Right kidney (tissue), 9 donors: ENCODE data around the gene ALX1.

Source experiments
- DNase-seq: peaks from one replicate; pipeline ENCODE4 v3.0.0-alpha.2; 2016
- long read RNA-seq, 8 donors: transcript quantifications; one replicate each; lab custom pipeline, GENCODE V29; 2026

The ALX1 gene
- long read RNA-seq, donor 1, transcript ALX1-201 (4 exons, 1,445 nt): major isoform, 18 of 18 reads
- long read RNA-seq, donor 1, partial matches to known transcripts: 0 of 18 reads
- long read RNA-seq, donor 1, other reads (novel, unspliced or antisense): 0 of 18 reads
- long read RNA-seq, donor 2, partial matches to known transcripts: 0 of 3 reads
- long read RNA-seq, donor 2, other reads (novel, unspliced or antisense): 0 of 3 reads
- long read RNA-seq, donor 3, partial matches to known transcripts: 0 of 3 reads
- long read RNA-seq, donor 3, other reads (novel, unspliced or antisense): 0 of 3 reads
- long read RNA-seq, donor 4, transcript ALX1-201 (4 exons, 1,445 nt): major isoform, 8 of 15 reads
- long read RNA-seq, donor 4, partial matches to known transcripts: 7 of 15 reads
- long read RNA-seq, donor 4, other reads (novel, unspliced or antisense): 0 of 15 reads
- long read RNA-seq, donor 5, transcript ALX1-201 (4 exons, 1,445 nt): major isoform, 15 of 15 reads
- long read RNA-seq, donor 5, partial matches to known transcripts: 0 of 15 reads
- long read RNA-seq, donor 5, other reads (novel, unspliced or antisense): 0 of 15 reads
- long read RNA-seq, donor 6, transcript ALX1-201 (4 exons, 1,445 nt): major isoform, 10 of 10 reads
- long read RNA-seq, donor 6, partial matches to known transcripts: 0 of 10 reads
- long read RNA-seq, donor 6, other reads (novel, unspliced or antisense): 0 of 10 reads
- long read RNA-seq, donor 7, transcript ALX1-201 (4 exons, 1,445 nt): major isoform, 16 of 16 reads
- long read RNA-seq, donor 7, partial matches to known transcripts: 0 of 16 reads
- long read RNA-seq, donor 7, other reads (novel, unspliced or antisense): 0 of 16 reads
- long read RNA-seq, donor 8, transcript ALX1-201 (4 exons, 1,445 nt): major isoform, 14 of 14 reads
- long read RNA-seq, donor 8, partial matches to known transcripts: 0 of 14 reads
- long read RNA-seq, donor 8, other reads (novel, unspliced or antisense): 0 of 14 reads

GRCh38 chr12:85280165-85280983 lies at the start of gene ALX1:
ALX1 (plus strand) TSS chr12:85280220; CDS start chr12:85280262, 42 bp downstream.
- DNase-seq: peak; percentile 92

DNA sequence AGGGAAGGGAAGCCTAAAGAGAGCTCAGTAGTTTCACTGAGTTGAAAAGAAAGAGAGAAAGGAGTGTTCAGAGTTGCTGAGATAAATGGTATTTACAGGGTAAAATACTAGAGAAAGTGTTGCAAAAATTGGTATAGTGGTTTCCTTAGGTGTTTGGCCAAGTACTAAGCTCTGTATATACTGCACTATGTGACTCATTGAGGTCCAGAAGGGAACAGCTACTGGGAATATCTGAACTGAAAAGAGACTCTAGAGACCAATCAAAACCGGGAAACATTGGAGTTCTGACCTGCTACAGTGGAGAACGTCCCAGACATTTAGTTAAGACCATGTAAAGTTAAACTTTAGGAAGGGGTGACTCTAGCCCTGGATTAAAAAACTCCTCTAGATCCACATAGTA lies 42.7 kb upstream of the ALX1 start:
- DNase-seq: no peak

DNA sequence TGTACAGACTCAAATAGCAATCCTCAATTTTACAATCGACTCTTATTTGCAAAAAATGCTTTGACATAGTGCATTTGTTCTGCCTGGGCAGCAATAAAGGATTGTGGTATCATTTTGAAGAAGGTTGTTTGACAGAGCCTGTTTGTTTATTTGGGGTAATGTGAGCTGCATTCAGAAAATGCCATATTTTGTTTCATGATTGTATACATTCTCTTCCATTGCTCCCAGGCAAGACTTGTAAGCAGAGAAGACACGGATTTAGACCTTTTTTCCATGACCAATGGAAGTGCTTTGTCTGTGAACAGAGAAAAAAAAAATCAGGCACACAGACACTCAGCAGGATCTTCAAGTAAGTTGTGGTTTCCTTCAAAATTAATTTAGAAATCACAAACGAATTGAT lies 35.5 kb upstream of the ALX1 start:
- no peak for DNase-seq

DNA sequence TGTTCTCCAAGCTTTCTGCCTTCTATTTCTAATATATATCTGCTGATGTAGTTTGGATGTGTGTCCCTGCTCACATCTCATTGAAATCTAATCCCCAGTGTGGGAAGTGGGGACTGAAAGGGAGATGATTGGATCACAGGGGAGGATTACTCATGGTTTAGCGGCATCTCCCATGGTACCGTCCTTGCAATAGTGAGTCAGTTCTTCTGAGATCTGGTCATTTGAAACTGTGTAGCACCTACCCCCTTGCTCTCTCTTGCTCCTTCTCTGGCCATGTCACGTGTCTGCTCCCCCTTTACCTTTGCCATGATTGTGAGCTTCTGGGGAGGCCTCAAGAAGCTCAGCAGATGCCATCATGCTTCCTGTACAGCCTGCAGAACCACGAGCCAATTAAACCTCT lies 26.2 kb upstream of the ALX1 start:
- no peak for DNase-seq

DNA sequence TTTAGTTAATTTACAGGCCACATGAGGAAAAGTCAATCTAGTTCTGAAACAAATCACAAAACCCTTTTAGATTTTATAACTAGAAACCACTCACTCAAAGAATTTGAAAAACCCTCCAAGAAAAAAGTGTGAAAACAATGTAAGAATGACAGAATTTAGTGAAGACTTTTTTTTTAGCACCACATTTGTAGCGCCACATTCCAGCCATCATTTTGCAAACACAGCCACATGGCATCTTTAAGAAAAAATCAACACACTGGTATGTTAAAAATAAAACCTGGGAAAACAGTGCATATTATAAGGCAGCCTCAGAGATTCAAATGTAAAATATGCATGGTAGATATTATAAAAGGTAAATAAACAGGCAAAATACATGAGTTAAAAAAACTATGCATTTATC lies 22.3 kb upstream of the ALX1 start:
- no peak for DNase-seq

DNA sequence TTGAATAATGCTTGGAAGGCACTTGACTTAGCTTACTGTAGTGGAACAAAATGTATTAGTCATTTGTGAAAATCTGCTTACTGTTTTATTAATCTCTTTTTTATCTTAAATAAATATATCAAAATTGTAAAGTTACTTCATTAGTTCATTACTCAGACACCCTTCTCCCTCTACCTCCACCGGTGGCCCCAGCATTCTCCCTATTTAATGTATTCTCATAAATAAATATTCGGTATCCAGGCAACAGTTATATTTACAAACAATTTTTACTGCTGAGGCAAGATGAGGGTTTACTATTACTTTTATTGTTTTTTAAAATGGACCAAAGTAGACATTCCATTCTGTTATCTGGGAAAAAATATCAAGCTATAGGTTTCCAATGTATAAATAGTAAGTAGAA lies 19.6 kb upstream of the ALX1 start:
- no peak for DNase-seq

GRCh38 chr12:85260896-85261295 lies 19.1 kb upstream of the ALX1 start:
- DNase-seq: no peak

- no peak for DNase-seq
These were observed 13.7 kb upstream of the ALX1 start for GRCh38 chr12:85266356-85266755.

GRCh38 chr12:85273381-85274314 lies 6.4 kb upstream of the ALX1 start:
- DNase-seq: peak; percentile 84

DNA sequence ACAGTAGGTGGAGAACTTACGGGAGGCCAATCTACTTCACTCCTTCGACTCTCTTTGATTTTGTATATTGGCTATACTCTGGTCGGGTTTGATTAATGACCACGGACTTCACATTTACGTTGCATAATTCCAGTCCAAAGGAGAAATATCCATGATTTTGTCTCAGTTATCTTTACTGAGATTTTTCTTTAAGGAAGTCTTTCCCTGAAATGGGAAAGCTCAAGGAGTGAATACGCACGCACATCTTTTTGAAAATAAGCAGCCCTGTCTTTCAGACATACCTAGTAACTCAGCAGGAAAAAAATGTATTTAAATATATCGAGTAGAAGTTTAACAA lies 5.7 kb upstream of the ALX1 start:
- DNase-seq: no peak

DNA sequence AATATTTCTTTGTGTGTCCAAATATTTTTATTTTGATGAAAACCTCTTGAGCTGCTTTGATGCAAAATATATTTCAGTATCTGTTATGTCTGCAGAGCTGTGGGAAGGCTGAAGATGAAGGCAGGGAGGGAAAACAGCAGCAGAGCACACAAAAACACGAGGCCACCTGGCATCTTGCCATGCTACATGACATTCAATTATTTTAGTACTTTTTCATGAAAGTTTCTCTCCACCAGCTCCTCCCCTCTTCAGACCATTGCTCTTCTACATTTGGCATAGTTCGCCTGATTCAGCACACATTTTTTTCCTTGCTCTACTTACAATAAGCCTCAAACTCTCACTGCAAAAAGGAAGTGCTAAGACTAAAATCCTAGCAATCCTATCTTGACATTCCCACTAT lies 4.6 kb upstream of the ALX1 start:
- DNase-seq: peak; percentile 34

- DNase-seq: no peak
These were observed 2.8 kb upstream of the ALX1 start for GRCh38 chr12:85277191-85277590.

- no peak for DNase-seq
These were observed 2.0 kb upstream of the ALX1 start for GRCh38 chr12:85277900-85278597.

- peak; percentile 61 for DNase-seq
These were observed 1.2 kb upstream of the ALX1 start for GRCh38 chr12:85278598-85279448.

DNA sequence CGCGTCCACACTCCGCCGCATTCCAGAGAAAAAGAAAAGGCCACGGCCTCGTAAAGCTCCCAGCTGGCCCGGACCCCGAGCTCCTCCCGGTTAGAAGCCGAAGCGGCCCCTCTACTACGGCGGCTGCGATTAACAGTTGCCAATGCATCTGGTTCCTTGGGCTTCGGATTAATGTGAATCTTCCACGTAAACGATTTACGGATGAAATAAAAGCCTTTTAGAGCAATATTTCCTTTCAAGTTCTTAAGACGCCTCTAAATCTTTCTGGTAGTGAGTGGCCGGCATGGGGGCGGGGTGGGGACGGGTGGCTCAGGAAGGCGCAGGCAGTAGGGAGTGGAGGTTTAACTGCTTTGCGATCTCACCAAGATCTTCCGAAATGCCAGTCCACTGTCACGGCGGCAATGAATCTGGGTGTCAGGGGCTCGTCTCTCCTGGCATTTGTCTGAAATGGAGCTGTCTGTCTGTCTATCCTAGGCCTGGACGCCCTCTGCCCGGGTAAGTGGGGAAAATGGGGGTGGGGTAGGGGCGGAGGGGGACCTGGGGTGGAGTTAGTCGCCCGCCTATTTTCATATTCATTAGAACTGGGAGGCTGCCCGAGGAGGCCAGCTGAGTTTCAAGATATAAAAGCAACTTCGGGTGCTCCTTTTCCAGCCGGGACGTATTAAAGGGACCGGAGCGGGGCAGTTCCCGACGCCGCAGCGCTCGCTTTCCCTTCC lies 413 bp upstream of the ALX1 start:
- peak; percentile 79 for DNase-seq

DNA sequence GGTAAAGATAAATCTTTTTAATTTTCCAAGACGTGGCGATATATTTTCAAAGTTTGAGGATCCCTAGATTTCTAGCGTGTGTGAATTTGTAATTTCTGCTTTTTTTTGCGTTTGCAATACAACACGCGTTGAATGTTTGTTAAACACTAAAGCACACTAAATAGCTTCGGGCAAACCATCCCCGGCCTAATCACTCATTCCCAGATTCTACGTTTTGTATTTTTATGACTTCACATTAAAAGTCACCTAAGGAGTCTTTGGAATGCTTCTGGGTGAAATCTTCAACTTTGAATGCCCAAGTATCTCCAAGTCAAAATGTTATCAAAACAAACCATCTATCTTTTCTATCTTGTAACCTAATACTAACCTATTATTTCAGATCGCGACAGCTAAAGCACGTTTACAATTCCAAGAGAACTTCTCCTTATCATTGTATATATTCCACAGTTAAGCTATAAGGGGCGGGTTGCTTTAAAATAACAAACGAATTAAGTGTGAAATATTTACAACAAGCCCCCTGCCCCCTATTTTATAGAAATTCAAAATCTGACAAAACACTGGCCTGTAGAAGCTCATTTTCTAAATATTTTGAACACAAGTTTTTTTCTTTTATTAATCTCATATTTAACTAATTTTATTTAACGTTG lies 1.1 kb downstream of the ALX1 start:
- peak; percentile 44 for DNase-seq

GRCh38 chr12:85281636-85282312 lies 1.8 kb downstream of the ALX1 start:
- DNase-seq: no peak

DNA sequence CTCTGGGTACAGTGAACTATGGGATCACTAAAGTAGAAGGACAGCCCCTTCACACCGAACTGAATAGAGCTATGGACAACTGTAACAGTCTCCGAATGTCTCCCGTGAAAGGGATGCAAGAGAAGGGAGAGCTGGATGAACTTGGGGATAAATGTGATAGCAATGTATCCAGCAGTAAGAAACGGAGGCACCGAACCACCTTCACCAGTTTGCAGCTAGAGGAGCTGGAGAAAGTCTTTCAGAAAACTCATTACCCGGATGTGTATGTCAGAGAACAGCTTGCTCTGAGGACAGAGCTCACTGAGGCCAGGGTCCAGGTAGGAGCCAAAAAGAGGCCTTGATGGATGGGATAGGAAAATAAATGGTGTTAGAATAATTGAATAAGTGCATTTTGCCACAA lies 3.5 kb downstream of the ALX1 start:
- peak; percentile 41 for DNase-seq
